OCI-LY7 (cell line): ENCODE measurements around the gene CENPP.

ENCODE experiments used
- CTCF ChIP-seq: fragments of 200-600 bp; sonication (generic); conservative IDR thresholded peaks from 2 replicates; pipeline ENCODE4 v1.5.1; 2014; ENCODE audit warnings: mild to moderate bottlenecking, antibody characterized with exemption, low read length, moderate library complexity, mixed read lengths
- EZH2phosphoT487 ChIP-seq: fragments of 200-600 bp; sonication (generic); IDR thresholded peaks from 2 replicates; pipeline ENCODE4 v1.6.1; 2018; ENCODE audit warnings: low read depth, borderline replicate concordance, mild to moderate bottlenecking, mixed run types, antibody characterized with exemption, low read length, moderate library complexity, mixed read lengths

- TF ChIP-seq CTCF (no peak), EZH2phosphoT487 (no peak)
Observed at GRCh38 chr9:92384375-92384774, 58.6 kb downstream of the CENPP start.
